Measurements from ENCODE around the gene ABCA2.
A peak's percentile ranks its signal among the peaks of the same experiment; 100 is the strongest.
"Not testable (repeated sequence)": the region's sequence is repeated elsewhere in the genome, so short reads cannot be mapped to it uniquely, and the experiment has no call there.

ABCA2 gene

DNA sequence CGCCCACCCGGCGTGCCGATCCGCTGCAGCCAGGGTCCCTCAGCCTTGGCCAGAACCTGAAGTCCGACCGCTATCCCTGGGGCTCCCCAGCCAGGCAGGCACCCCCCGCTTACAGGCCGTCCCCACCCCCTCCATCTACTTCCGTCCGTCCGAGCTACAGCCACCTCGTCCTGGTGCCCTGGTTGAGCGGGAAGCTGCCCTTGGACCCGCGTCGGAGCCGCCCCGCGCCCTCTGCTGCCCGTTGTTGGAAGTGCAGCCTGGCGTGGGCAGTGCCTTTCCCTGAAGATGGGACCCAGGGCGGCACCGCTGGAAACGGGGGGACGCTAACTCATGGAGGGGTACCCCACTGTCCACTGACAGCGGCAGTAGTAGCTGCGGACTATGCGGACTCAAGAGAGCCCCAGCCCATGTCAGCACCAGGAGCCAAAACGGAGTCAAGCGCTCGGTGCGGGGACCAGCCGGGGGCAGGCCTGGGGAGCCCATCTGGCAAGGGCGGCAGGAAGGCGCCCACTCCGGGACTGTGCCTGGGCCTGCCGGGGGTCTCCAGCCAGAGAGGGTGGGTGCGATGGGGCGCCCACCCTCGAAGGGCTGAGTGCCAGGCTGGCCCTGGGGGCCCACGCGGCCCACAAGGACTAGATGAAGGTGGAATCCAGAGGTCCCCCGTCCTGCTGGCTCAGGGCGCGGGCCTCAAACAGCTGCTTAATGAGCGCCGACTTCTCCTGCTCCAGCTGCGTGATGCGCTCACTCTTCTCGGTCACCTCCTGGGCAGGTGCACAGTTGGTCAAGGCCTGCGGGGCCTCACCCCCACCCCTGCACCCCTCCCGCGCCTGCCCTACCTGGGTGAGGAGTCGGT lies 36.2 kb upstream of the ABCA2 start:
- DNase-seq (ENCODE audit: low read depth in 4 of 4, low spot score in 1 of 4): peak in 2 of 4 experiments; percentile 43 to 59

DNA sequence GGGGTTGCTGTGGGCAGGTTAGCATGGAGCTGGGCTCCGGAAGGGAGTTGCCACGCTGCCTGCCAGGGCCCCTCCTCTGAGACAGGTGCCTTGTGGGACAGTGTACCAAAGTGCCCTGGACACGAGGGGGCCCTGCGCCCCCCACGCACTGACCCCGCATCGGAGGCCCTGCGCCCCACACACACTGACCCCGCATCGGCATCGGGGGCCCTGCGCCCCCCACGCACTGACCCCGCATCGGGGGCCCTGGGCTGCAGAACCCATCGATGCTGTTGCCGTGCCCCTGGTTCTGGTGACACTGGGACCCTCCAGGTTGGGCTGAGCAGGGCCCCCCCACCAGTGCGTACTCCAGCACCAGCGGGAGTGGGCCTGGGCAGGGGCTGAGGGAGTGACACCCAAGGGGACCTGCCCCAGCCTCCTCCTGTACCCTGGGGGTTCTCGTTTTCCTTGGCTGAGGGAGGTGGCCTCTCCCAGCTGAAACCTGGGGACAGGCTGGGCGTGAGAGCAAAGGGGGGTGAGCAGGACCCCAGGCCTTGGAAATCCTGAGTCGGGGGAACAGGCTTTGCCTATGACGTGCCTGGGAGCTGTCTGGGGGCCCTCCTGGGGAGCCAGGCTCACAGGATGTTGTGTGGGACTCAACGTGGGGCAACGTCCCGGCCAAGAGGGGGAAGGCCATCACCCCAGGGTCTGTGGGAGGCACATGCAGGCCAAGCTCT lies 35.4 kb upstream of the ABCA2 start:
- DNase-seq (ENCODE audit: low read depth in 4 of 4, low spot score in 1 of 4): no peak

DNA sequence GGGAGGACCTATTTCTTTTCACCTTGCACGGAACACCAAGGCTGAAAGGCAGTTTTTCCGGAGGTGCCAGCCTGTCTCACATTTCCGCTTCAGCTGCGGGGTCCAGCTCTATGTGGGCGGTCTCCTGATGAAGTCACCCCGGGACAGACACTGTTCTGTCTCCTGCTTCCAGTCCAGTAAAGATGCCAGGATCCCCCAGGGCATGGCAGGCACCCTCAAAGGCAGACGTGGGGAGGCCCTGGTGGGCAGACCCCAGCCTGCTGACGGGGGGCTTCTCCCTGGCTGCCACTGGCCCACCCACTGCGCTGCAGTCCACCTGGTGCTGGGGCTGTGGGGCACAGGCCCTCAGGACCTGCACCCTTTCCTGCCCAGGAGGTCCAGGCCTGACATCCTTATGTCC lies 34.8 kb upstream of the ABCA2 start:
- DNase-seq (ENCODE audit: low read depth in 4 of 4, low spot score in 1 of 4): not testable (repeated sequence)

DNA sequence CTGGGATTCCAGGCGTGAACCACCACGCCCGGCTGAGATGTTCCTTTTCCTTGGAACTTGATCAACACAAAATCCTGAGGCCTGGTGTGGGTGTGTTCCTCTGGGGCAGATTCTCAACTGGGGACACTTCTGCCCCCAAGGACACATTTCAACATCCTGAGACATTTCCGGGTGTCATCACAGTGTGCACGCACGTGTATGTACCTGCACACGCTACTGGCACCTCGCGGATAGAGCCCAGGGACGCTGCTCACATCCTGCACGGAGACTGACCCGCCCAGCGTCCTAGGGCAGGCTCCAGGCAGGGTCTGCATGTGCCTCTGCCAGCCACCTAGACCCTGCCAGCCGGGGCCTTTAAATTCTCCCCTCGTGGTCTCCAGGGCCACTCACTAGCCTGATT lies 34.3 kb upstream of the ABCA2 start:
- no peak for DNase-seq (ENCODE audit: low read depth in 4 of 4, low spot score in 1 of 4)

DNA sequence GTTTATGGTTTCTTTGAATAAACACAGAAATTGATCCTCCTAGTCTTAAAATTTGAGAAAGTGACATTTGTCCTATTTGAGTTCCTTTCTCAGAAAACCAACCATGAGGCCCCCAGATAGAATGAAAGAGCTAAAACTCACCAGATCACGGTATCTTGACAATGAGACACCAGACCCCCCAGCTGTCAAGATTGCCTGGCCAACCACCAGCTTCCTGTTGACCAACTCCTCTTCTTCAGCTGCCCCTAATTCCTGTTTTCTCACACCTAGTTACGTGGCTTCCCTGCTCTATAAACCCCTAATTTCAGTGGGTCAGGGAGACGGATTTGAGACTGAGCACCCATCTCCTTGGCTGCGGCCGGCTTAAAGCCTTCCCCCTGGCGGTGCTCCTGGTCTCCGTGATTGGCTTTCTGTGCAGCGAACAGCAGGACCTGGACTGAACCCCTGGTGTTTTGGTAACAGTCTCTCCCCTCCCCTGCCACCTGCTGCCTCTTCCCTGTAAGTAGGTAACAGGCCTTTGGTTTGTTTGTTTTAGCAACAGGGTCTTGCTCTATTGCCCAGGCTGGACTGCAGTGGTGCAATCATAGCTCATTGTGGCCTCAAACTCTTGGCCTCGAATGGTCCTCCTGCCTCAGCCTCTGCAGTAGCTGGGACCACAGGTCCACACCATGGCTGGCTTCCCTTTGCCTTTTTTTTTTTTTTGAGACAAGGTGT lies 30.6 kb upstream of the ABCA2 start:
- no peak for DNase-seq (ENCODE audit: low read depth in 4 of 4, low spot score in 1 of 4)

DNA sequence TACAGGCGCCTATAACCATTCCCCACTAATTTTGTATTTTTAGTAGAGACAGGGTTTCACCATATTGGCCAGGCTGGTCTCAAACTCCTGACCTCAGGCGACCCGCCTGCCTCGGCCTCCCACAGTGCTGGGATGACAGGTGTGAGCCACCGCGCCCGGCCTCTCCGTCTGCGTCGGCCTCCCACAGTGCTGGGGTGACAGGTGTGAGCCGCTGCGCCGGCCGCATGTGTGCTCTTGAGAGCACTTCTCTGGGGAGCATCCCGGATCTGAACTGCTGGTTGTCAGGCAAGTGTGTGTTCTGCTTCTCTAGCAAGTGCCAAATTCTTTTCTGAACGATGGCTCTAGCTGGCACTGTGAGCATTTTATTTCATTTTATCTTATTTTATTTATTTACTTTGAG lies 29.5 kb upstream of the ABCA2 start:
- DNase-seq (ENCODE audit: low read depth in 4 of 4, low spot score in 1 of 4): no peak

DNA sequence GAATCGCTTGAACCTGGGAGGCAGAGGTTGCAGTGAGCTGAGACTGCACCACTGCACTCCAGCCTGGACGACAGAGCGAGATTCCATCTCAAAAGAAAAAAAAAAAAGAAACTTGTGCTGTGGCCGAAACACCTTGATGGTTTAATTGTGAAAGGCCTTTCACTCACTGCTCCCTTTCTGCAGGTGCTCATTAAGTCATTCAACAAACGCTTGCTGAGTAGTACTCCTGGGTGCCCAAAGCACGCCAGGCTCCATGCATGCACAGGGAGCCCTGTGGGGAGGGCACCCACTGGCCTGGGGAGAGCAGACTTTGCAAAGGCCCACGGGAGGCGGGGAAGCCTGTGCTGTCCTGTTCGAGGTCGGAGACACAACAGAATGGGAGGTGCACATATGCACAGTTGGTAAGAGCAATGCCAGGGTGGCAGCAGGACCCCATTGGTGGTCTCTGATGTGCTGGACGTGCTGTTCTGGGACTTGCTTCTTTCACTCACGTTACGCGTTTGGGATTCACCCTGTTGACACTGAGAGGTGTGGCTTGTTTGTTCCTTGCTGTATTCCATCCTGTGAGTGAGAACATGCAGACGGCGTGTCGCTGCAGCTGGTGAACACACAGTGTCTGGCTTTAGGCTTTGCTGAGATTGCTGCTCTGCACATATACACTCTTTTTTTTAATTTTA lies 28.8 kb upstream of the ABCA2 start:
- no peak for DNase-seq (ENCODE audit: low read depth in 4 of 4, low spot score in 1 of 4)

DNA sequence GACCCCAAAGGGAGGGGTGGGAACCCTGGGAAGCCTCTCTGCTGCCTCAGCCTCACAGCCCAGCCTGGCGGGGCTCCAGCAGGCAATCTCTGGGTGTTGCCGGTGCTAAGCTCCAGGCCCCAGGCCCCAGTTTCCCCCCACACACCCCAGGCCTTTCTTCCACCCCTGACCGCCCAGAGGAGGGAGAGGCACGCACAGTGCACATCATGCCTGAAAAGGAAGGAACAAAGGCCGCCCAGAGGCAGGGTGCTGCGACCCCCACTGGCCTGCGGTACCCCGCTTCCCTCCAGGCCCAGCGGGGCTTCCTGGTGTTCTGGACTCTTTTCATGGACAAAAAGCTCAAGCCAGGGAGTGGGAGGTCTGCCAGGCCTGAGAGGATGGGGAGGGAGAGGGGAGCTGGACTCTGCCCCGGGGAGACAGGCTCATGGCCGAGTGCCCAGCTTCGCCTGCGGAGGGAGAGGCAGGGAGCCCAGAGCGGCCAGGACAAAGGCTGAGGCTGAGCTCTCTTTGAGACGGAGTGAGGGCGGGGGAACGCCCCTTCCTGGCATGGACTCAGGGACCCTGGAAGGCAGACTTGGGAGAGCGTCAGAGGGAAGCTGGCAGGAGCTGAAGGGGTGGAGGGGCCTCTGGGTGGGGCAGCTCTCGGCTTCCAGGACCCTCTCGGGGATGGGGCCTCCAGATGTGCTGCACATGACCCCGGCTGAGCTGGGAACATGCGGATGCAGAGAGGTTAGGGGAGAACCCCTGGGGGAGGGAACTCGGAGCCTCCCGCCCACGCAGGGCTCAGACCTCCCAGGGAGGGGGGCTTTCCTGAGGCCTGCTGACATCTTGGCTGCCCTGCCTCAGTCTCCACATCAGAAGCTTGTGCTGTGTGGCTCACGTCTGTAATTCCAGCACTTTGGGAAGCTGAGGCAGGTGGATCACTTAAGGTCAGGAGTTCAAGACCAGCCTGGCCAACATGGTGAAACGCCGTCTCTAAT lies 27.6 kb upstream of the ABCA2 start:
- DNase-seq (ENCODE audit: low read depth in 4 of 4, low spot score in 1 of 4): no peak

DNA sequence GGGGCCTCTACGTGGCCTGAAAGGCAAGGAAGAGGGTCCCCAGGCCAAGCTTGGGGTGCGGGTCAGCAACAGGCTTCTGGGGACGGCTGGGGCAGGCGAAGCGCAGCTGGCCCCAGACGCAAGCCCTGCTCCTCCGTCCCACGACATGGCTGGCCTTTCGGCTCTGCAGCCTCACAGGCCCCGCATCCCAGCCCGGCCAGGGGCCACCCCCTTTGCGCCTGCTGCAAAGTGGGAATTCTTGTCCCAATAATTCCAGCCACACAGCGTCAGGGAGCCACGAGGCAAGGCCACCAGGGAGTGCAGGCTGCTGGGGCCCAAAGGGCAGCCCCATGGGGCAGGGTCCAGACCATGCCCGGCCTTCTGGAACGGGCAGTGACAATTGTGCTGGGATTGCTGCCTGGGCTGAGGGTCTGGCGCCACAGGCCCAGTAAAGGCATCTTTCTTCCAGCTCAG lies 26.9 kb upstream of the ABCA2 start:
- no peak for DNase-seq (ENCODE audit: low read depth in 4 of 4, low spot score in 1 of 4)

DNA sequence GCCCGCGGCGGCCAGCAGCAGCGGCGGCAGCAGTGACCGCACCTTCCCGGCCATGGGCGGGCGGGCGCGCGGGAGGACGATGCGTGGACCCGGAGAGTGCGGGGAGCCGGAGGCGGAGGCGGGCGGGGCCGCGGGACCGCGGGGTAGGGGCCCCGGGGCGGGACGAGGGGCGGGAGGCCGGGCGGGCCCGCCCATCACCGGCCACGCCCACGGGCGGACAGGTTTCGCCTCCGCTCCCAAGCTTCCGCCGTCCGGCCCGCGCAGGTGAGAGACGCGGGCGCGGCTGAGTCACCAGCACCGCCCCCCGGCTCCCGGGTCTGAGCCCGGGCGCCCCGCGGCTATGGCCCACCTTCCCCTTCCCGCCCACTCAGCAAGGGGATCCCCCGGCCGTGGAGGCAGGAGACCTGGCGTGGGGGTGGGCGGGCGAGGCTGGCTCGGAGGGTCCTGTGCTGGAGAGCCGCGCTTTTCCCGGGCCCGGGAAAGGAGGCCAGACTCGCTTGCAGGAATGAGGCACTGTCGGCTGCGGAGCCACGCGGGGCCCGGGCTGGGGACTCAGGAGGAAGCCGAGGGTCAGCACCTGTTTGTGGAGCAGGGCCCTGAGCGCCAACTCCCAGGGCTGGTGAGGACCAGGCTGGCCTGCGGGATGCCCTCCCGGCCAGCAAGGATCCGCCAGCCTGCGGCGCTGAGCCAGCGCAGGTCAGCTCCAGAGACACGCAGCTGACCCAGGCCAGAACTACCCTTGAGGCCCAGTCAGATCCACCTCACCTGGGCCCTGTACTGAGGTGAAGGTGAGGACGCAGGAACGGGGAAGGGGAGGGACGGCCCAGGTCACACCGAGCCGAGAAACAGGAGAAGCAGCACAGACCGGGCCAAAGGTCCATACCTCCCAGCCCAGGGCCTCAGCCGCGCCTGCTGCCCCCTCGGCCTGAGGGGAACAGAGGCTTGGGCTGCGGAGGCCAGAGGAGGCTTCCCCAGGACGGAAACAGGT lies 26.2 kb upstream of the ABCA2 start, which contains the start of gene ENTPD2:
TSS of gene ENTPD2 (minus strand) at position 118 of the 988 bp plus-strand sequence. CDS start at position 54, 64 bp downstream.
- peak in 1 of 4 experiments; percentile 44 for DNase-seq (ENCODE audit: low read depth in 4 of 4, low spot score in 1 of 4)

DNA sequence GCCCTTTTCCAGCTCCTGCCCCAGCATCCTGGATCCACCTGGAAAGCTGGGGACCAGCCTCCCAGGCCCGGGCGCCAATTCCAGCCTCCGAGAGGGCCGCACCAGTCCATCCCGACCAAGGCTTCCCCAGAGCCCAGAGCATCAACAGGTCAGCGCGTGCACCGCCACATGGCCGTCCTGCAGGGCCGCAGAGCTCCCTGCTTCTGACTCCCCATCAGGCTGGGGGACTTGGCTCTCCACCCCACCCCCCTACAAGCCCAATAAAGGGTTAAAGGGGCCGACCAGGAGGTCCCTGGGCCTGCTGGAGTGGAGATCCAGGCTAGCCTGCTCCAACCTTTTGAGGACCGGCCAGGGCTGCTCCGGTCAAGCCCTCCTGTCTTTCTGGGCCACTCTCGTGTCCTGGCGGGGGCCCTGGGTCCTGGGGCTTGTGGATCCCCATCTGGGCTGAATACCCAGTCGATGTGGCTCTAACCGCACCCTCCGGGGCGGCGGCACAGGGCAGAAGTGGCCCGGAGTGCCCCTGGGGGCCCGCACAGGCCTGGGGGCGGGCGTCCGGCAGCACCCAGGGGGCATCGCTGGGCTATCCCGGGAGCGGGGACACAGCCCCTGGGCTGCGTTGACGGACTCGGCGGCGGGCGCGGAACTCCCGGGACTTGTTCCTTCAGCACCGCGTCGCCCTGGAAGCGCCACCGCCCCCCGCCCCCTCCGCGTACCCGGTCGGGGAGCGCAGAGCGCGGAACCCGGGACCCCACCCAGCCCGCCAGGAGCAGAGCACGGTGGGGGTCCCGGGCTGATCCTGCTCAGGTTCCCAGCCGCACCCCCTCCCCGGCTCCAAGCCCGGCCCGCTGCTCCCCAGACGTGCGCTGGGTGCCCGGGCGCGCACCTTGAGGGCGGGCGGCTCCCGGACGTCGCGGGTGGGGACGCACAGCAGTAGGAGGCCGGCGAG lies 25.2 kb upstream of the ABCA2 start:
- DNase-seq (ENCODE audit: low read depth in 4 of 4, low spot score in 1 of 4): no peak

DNA sequence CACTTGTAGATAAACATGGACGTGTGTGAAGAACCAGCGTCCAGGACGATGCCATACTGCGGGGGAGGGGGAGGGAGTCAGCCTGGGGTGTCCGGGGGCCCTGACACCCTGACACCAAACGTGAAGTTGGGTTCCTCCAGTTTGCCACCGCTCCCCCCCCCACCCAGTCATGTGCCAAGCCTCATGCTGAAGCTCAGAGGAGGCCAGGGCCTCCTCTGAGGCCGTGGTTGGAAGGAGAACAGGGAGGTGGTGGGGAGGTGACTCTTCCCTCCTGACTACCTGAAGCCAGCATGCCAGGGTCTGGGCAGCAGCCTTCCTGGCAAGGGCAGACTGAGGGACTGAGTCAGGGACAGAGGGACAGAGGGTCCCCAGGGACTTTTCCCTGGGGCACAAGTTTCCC lies 24.3 kb upstream of the ABCA2 start:
- DNase-seq (ENCODE audit: low read depth in 4 of 4, low spot score in 1 of 4): no peak

DNA sequence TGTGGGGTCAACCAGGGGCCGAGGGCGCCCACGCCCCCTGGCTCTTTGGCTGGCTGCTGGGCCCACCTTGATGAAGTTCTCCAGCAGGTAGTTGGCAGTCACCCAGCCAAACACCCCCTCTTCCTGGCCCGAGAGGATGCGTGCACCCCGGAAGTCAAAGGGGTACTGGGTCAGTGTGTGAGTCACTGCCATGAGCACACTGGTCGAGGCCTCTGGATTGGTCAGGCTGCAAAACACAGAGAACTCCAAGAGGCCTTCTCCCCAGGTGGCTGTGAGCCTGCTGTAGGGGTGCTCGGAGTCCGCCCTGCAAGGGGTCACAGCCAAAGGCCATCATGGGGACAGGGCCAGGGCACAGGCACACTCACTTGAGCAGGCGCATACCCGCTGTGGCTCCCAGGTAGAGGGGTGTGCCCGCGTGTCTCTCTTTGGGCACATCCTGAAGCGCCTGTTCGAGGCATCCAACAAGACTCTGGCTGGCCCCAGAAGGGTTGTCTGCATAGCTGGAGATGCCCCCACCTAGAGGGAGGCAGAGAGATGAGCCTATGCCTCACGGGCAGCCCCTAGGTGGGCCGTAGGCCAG lies 23.2 kb upstream of the ABCA2 start:
- no peak for DNase-seq (ENCODE audit: low read depth in 4 of 4, low spot score in 1 of 4)

DNA sequence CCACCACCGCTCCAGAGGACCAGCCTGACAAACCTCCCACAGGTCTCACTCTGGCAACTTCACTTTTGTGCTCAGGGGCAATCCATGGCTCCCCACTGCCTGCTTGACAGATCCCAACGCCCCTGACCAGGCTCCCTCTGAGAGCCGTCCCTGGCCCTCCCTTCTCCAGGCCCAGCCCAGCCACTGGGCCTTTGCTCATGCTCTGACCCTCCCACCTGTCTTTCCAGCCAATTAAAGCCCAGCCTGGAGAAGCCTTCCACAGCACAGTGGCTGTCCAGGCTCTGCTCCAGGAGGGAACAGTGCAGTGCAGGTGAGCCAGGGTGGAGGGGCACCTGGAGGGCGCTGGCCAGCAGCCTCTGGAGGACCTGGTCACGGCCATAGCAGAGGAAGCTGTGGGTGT lies 22.5 kb upstream of the ABCA2 start:
- DNase-seq (ENCODE audit: low read depth in 4 of 4, low spot score in 1 of 4): no peak

DNA sequence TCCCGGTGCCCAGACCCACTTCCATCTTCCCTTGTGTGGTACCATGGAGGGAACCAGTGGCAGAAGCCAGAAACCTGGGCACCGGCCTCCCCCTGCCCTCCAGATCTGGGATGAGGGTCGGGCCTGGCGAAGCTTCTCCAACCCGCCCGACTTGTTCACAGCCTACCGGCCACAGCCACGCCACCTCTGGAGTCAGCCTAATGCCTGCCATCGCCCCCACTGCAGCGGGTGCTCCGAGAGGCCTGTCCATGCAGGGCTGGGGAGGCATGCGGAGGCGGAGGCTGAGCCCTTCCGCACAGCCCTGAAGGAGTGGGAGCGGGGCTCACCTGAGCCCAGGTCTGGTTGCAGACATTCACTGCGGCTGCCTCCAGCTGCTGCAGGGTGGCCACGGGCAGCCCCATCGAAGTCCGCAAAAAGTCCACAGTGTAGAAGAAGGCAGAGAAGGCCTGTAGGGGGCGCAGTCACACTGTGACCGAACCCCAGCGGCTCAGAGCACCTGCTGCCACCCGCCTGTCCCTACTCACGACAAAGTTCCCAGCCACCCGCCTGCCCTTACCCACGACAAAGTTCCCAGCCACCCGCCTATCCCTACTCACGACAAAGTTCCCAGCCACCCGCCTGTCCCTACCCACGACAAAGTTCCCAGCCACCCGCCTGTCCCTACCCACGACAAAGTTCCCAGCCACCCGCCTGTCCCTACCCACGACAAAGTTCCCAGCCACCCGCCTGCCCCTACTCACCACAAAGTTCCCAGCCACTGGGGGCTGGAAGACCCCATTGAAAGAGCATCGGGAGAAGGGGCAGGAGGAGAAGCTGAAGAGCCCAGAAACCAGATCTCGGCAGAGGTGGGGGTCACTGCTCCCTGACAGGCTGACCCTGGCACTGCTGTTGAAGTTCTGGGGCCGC lies 21.8 kb upstream of the ABCA2 start:
- DNase-seq (ENCODE audit: low read depth in 4 of 4, low spot score in 1 of 4): peak in 1 of 4 experiments; percentile 43
